Activated T-helper 9 cell treated with anti-CD3 and anti-CD28 coated beads, Interleukin-2, amount 50 U/mL, for 16 hours (primary cell): ENCODE measurements around the gene BIRC6.
"Not testable (repeated sequence)": the region's sequence is repeated elsewhere in the genome, so short reads cannot be mapped to it uniquely, and the experiment has no call there.

Source experiments
- DNase-seq: peaks from one replicate; pipeline ENCODE4 v3.0.0-alpha.2; 2020; ENCODE audit warnings: low read depth

Gene BIRC6

DNA sequence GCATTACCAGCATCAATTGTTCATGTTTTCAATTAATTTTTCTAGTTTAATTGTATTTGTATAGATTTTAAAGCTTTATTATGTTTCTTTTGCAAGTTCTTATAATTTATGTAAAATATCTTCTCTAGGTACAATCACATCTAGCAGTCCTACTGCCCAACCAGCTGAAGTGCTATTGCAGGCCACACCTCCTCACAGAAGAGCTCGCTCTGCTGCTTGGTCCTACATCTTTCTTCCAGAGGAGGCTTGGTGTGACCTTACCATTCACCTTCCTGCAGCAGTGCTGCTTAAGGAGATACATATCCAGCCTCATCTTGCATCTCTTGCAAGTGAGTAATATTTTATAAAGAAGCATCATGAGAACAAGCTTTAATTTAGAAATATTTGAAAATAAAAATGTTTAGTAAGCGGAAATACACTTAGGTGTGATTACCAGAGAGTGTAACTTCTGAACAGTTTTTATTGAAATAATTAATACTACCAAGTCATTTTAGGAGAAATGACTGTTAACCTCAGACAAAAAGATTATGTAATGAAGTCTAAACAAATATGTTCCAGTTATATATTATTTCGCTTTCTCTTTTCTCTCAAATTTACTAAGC is 148.2 kb downstream of the BIRC6 start:
- no peak for DNase-seq

DNA sequence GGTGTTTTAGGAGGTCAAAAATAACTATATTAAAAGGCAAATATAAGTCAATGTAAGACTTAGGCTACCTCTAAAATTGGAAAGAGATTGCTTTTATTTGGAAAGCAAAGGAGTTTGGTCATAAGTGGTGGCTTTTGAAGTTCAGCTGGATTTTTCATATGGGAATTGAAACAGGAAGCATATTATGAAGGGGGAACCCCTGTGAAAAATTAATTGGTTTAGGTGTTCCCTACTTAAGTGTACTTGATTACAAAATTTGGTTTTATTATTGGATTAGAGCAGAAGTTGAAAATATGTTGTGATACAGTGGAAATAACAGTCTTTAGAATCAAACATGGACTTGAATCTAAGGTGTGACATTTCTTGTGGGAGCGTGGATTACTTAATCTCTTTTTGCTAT is 149.6 kb downstream of the BIRC6 start:
- DNase-seq = no peak

DNA sequence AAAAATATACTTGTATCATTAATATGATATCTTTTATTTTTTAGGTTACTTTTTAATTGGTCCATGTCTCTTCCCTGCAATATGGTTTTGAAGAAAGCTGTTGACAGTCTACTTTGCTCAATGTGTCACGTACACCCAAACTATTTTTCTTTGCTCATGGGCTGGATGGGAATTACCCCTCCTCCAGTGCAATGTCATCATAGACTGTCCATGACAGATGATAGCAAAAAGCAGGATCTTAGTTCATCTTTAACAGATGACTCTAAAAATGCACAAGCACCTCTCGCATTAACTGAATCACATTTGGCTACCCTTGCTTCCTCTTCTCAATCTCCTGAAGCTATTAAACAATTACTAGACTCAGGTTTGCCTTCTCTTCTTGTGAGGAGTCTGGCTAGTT is 158.1 kb downstream of the BIRC6 start:
- no peak for DNase-seq

DNA sequence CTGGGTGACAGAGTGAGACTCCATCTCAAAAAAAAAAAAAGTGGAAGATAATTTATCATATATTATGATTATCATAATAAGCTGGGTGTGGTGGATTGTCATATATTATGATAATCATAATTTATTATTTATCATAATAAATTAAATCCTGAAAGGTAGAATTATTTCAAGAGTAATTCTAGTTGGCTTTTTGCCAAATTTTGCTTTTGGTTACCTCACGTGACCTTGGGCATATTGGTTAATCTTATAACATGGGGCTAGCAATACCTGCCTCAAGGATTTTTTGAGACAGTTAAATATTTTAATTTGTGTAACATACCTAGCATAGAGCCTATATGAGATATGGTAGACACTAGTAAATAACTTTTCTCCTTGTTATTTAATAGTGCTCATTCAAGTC is 159.7 kb downstream of the BIRC6 start:
- DNase-seq = no peak

DNA sequence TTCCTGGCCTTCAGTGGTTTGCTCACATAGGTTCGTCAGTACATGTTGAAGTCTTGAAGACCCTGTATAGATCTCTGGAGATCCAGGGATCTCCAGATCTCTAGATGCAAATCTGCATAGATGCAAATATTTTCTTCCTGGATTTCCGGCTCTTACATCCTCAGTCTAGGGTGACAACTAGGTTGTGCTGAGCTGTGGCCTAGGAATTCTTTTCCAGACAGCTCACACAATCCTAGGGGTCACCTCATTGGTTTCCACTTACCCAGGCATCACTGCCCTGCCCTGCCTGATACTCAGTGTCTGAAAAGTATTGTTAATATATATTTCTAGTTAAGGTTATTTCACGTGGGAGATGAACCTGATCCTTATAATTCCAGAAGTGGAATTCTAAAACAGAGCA is 165.9 kb downstream of the BIRC6 start:
- DNase-seq = no peak

DNA sequence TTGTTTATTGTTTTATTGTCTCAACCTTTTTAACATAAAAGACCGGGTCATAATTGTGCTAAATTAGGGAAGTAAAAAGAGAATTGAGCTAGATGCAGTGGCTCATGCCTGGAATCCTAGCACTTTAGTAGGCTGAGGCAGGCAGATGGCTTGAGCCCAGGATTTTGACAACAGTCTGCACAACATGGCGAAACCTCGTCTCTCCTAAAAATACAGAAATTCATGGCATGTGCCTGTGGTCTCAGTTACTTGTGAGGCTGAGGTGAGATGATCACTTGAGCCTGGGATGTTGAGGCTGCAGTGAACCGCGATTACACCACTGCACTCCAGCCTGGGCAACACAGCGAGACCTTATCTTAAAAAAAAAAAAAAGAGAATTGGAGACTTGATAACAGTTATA is 166.9 kb downstream of the BIRC6 start:
- no peak for DNase-seq

DNA sequence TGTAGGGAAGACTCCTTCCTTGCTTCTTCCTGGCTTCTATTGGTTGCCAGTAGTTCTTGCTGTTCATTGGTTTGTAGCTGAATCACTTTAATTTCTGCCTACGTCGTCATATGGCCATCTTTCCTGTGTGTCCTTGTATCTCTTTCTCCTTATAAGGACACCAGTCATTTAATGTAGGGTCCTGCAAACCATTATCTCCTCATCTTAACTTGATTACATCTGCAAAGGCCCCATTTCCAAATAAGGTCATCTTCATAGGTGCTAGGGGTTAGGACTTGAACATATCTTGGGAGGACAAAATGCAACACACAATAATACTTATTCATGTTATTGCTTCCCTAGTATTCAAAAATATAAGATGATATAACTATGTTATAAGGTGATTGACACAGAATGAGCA is 175.5 kb downstream of the BIRC6 start:
- DNase-seq = no peak

DNA sequence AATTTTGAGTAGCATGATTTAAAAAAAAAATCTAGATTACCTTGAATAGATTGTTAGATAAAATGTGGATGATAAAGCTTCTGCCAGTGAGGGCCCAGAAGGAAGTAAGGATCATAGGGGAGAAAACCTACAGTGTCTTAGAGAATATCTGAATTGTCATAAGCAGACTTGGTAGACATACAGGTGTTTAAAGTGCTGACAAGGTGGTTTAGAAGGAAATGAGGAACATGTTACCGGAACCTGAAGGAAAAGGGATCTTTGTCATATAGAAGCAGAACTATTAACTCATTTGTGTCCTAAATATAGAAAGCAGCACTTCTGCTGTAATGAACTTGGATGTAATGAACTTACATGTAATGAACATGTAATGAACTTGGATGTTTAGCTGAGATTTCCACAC is 176.1 kb downstream of the BIRC6 start:
- no peak for DNase-seq

DNA sequence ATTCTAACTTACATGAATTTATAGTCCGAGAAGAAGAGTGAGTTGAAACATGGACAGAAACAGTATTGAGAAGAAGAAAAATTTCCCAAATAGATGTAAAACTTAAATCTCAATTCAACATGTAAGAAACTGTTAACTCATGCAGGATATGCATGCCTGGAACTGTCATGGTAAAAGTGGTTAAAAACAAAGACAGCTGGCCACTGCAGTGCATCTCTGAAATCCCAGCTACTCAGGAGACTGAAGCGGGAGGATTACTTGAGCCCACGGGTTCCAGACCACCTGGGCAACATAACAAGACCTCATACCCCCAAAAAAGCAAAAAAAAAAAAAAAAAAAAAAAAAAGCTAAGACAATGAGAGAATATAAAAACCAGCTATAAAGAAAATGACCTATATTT is 178.0 kb downstream of the BIRC6 start:
- DNase-seq = no peak

DNA sequence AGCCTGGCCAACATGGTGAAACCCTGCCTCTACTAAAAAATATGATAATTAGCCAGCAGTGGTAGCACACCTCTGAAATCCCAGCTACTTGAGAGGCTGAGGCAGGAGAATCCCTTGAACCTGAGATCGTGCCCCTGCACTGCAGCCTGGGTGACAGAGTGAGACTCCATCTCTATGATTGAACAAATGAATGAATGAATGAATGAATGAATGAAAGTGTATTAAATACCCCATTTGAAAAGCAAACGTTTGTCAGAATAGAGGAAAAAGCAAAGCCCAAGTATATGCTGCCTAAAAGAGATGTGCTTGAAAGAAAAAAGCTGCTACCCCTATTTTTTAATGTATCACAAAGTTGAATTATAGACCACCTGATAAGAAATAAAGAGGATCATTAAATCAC is 181.9 kb downstream of the BIRC6 start:
- no peak for DNase-seq

DNA sequence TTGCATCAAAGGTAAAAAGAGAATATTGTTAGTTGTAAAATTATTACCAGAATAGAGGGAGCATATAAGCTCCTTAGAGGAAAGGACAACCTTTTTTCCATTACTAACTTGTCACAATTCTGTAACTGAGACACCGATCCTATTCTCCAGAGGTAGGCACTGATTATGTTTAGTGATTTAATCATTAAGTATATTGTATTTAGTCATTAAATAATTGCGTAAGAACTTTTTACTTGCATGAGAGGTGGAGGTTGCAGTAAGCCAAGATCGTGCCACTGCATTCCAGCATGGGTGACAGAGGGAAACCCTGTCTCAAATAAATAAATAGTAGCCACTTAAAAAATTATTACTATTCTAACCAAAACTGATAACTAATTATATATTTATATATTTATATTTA is 195.7 kb downstream of the BIRC6 start:
- DNase-seq = not testable (repeated sequence)

DNA sequence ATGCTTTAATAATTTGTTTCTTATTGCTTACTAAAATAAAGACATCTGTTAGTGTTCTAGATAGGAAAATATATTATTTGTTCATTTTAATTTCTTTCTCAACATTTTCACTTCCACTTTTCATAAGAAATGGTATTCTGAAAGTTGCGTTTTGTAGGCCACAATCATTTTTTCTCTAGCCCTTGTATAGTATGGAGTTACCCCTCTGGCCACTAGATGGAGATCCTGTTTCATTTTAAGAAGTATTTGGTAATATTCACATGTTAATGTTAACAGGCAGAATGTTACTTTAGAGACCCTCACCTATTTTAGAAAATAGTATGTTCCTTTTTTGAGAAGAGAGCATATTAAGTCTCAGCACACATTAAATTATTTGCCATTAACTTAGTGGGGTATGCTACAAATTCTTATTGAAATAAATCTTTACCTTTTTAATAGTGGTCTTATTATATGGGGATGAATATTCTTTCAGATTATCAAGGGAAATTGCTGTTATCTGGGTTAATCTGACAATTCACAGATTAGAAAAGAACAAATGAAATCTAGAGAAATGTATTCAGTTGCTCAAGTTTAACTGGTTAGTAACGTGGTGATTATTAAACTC is 197.1 kb downstream of the BIRC6 start:
- DNase-seq = no peak

DNA sequence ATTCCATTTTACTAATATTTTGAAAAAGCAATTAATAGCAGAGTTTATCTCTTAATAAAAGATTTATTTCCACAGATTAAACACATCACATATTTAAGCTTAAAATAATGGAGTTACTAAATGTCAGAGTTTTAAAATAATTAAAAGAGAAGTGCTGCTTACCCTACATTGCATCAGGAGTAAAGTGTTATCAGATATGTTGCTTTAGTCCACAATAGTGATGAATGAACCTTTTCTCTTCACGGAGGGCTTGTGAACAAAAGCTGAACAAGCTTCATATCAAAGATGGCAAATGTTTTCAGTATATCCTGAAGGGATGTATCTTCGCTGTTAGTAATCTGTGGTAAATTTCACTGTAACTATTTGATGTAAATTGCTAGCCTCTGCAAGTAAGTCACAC is 201.7 kb downstream of the BIRC6 start:
- DNase-seq = no peak

DNA sequence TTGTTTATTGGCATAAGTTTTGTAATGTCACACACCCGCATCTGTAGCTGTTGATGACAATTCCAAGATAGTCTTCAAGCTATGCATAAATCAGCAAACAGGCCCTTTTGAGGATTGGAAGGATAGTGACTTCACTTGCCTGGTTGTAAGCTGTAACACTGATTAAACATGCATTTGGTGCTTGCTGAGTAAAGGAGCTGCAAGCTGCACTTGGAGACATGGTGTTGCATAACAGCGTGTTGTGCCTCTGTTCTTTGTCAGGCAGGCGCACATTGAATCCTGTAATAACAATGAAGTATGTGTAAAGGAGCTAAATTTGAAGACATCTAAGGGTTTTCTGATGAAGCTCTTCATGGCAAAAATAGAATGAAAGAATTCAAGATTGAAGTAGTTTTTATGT is 202.3 kb downstream of the BIRC6 start:
- DNase-seq = no peak

DNA sequence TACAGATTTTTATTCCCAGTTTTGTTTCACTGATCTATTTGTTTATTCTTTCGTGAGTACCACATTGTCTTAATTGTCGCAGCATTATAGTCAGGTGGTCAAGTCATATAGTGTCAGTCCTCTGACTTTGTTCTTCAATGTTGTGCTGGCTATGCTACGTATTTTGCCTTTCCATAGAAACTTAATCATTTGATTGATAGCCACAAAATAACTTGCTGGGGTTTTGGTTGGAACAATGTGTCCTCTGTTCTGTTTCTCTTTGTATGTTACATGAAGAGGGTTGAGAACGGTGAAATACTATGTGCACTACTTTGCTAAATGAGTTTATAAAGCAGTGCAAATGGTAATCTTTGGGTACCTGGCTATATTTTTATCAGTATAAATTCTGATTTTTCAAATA is 206.1 kb downstream of the BIRC6 start:
- DNase-seq = no peak

DNA sequence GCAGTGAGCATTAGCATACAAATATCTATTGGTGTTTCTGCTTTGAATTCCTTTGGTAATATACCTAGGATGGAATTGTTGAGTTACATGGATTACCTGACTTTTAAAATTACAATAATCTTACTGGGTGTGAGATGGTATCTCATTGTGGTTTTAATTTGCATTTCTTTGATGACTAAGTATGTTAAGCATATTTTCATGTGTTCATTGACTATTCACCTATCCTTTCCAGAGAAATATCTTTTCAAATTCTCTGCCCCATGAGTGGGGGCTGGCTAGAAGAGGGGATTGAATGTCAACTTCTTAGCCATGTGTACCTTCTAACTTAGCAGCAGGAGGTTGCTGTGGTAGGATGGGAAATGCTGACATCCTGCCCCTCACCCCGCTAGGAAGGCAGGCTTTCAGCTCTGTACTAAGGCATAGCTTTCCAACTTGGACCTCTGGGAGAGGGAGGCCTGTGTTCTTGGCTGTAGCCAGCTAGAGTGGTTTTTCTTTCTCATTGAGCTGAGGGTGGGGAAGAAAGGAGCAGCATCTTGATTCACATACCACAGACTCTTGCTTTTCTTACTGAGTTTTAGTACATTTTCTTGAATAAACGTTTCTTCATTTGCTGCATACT is 207.7 kb downstream of the BIRC6 start:
- DNase-seq = no peak

DNA sequence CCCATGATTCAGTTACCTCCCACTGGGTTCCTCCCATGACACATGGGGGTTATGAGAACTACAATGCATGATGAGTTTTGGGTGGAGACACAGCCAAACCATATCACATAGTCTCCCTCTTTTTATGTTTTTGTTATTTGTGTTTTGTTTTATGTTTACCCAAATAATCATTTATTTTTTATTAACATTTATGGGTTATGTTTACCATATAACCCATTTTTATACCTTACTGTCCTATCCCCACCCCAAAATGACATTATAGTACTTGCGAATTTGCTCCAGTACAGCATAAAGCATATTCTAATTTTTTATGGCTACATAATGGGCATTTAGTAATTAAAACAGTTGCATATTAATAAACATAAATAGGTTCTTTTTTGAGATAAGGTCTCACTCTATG is 209.1 kb downstream of the BIRC6 start:
- no peak for DNase-seq

DNA sequence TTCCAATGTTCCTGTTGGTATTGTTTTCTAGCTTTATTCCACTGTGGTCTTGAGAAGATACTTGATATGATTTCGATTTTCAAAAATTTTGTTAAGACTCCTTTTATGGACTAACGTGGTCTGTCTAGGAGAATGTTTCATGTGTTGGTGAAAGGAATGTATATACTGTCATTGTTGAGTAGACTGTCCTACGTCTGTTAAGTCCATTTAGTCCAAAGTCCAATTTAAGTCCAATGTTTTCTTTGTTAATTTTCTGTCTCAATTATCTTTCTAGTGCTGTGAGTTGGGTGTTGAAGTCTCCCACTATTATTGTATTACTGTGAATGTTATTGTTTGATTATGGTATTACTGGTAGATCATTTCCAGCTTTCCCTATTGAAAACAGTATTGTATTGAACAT is 215.2 kb downstream of the BIRC6 start:
- no peak for DNase-seq

DNA sequence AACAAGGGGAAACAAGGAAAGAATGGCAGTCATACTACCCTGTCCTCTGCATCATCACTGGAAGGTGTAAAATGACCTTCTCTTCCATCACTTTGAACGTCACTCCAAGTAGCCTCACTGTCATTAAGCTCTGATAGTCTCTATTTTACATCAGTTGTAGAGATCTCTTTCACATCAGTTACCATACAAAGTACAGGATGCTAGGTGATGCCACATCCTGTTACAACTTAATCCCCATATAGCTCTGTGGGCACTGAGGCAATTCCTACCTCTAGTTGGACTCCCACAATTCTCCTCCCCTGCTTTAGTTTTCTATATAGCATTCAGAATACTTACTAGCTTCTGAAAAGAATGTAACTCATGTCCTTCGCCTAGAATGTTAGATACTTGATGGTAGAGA is 215.9 kb downstream of the BIRC6 start:
- no peak for DNase-seq

DNA sequence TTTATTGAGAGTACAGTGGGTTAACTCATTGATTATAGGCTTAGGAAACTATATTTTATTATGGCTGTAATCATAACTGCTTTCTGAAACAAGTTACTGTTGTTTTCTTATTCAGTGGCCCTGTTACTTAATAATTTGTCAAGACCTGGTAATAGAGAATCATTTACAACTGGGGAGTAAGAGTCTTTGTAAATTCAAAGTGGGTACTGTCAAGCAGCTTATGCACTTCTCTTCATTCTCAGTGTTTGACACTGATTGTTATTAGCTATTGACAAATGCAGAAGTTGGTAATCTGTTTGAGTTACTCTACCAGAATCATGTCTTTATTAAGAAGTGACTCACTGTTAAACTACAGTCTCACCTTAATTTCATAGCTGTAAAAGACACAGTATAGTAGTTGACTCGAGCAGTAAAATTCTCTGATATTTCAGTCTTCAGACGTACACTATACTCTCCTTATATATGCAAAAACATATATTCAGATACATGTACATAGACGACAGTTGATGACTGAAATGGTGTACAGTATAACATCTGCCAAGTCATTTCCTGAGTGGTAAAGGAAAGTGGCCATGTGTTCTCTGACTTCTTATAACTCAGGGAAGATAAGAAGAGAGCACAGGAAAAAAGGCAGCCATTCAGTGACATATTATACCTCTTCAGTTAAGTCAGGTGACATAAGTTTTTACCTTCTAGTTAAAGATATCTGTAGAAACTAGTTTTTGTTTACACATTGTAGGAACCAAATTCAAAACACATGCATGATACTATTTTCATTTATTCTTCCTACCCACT is 235.0 kb downstream of the BIRC6 start:
- DNase-seq = no peak

DNA sequence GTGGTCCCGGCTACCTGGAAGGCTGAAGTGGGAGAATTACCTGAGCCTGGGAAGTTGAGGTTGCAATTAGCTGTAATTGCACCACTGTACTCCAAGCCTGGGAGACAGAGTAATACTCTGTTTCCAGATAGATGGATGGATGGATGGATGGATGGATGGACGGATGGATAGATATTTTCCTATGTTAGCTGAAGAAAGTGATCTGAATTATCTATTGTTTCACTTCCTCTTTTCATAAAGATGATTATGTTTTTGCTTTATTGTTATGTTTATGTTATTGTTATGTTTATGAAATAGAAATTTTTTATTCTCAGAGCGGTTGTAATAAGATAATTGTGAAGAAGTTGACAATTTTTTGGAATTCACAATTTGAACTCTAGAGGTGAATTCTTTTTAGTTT is 237.8 kb downstream of the BIRC6 start:
- no peak for DNase-seq

DNA sequence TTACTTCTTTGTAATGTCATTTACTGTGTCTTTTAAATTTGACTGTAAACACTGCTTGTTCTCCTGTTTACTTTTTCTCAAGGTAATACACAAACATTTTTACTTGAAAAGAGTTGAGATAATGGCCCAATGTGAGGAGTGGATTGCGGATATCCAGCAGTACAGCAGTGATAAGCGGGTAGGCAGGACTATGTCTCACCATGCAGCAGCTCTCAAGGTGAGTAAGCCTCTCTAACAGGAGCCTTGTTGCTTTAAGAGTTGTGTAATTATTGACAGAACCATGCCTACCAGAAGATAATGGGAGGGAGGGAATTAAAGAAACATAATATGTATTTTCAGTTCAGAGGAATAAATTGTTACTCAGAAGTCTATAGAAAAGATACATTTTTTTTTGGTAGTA is 254.5 kb downstream of the BIRC6 start:
- DNase-seq = no peak

DNA sequence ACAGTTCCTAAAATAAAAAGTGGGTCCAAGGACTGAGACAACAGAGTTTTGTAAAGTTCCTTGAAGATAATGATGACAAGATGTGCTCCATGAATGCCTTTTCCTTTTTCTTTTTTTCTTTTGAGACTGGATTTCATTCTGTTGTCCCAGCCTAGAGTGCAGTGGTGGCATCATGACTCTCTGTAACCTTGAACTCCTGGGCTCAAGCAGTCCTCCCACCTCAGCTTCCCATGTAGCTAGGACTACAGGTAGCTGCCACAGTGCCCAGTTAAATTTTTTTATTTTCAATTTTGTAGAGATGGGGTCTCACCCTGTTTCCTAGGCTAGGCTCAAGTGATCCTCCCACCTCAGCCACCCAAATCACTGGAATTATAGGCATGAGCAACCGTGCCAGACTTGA is 254.9 kb downstream of the BIRC6 start:
- DNase-seq = no peak
